Stimulated activated CD8-positive, alpha-beta memory T cell treated with anti-CD3 and anti-CD28 coated beads, Interleukin-4, amount 100 ng/mL, for 1 hour (primary cell): ENCODE measurements around the gene STIM1.

ENCODE experiments used
- DNase-seq, 2 donors: peaks; one replicate each; pipeline ENCODE4 v3.0.0-alpha.2; 2020; ENCODE audit warnings: low read depth in 2 of 2, low spot score in 1 of 2

STIM1 gene

GRCh38 chr11:3830088-3830487 is 25.4 kb upstream of the STIM1 start:
- DNase-seq: no peak

GRCh38 chr11:3830730-3831129 is 24.7 kb upstream of the STIM1 start:
- DNase-seq: no peak

GRCh38 chr11:3831378-3832239 is 23.9 kb upstream of the STIM1 start:
- no peak for DNase-seq

- DNase-seq: no peak
These were observed 22.6 kb upstream of the STIM1 start for GRCh38 chr11:3832816-3833215.

GRCh38 chr11:3833449-3833848 is 22.0 kb upstream of the STIM1 start:
- no peak for DNase-seq

GRCh38 chr11:3834349-3834663 is 21.2 kb upstream of the STIM1 start:
- DNase-seq: no peak

GRCh38 chr11:3834664-3835461 is 20.6 kb upstream of the STIM1 start:
- DNase-seq: no peak

- no peak for DNase-seq
These were observed 19.7 kb upstream of the STIM1 start for GRCh38 chr11:3835751-3836150.

- DNase-seq: no peak
These were observed 18.6 kb upstream of the STIM1 start for GRCh38 chr11:3836903-3837302.

- no peak for DNase-seq
These were observed 17.7 kb upstream of the STIM1 start for GRCh38 chr11:3837793-3838192.

- no peak for DNase-seq
These were observed 17.0 kb upstream of the STIM1 start for GRCh38 chr11:3838504-3838903.

GRCh38 chr11:3840004-3840869 is 15.2 kb upstream of the STIM1 start:
- no peak for DNase-seq

GRCh38 chr11:3840870-3841425 is 14.5 kb upstream of the STIM1 start, which contains the start of gene RHOG:
TSS of gene RHOG (minus strand) at chr11:3840959. CDS start at chr11:3828138, 12,821 bp downstream.
- DNase-seq: peak in 1 of 2 donors; percentile 51

GRCh38 chr11:3841426-3842350 is 13.8 kb upstream of the STIM1 start:
- DNase-seq: peak; percentile 77 to 82

- no peak for DNase-seq
These were observed 12.1 kb upstream of the STIM1 start for GRCh38 chr11:3843326-3843725.

- DNase-seq: no peak
These were observed 10.2 kb upstream of the STIM1 start for GRCh38 chr11:3845246-3845645.

- no peak for DNase-seq
These were observed 9.8 kb upstream of the STIM1 start for GRCh38 chr11:3845670-3846069.

GRCh38 chr11:3849297-3849874 is 6.1 kb upstream of the STIM1 start:
- DNase-seq: no peak

- no peak for DNase-seq
These were observed 2.0 kb upstream of the STIM1 start for GRCh38 chr11:3853545-3853842.
